B cell (primary cell): ENCODE measurements around the gene DPYSL4. TPM values are rescaled to one million over a fixed set of nuclear protein-coding genes. Genes with fewer than 3 reads are reported as not detected.

Experiments
- ATAC-seq: fragments of 200-7000 bp; cut with Tn5 transposase; one replicate; pipeline ENCODE4 v1.10.0; 2021; ENCODE audit warnings: low read depth, mild to moderate bottlenecking, moderate number of reproducible peaks, moderate library complexity
- CTCF ChIA-PET: fragments of 350-600 bp; sonication (Branson Sonifier 250); formaldehyde crosslinking; loops from one replicate; lab custom pipeline; 2021; ENCODE audit warnings: antibody characterized with exemption, inconsistent platforms; lab: Charles Lee
- POLR2A ChIA-PET: fragments of 350-600 bp; sonication (Branson Sonifier 250); formaldehyde crosslinking; loops from one replicate; lab custom pipeline; 2021; ENCODE audit warnings: antibody characterized with exemption; lab: Charles Lee
- DNase-seq: peaks from one replicate; pipeline ENCODE4 v3.0.0; 2013
- H2AFZ ChIP-seq: 2 replicates; pipeline ENCODE4 v1.6.1; 2012; ENCODE audit warnings: mild to moderate bottlenecking, low read depth, low read length; ENCODE audit not compliant: insufficient read depth, poor library complexity, severe bottlenecking
- H3K27ac ChIP-seq, 2 donors: 1 replicate in 1 of 2; 2 replicates in 1 of 2; pipeline ENCODE4 v1.5.1; 2012 to 2013; ENCODE audit warnings: low read length in 2 of 2, mild to moderate bottlenecking in 2 of 2, moderate library complexity in 1 of 2
- H3K27me3 ChIP-seq, 4 experiments: fragments of 200-600 bp in 1 of 4; sonication (generic) in 1 of 4; replicated peaks in 1 of 4; 1 replicate in 2 of 4; 2 replicates in 2 of 4; pipeline versions ENCODE4 v1.6.1 to v1.7.0; 2013 to 2016; ENCODE audit warnings: low read length in 3 of 4, mild to moderate bottlenecking in 2 of 4, mixed read lengths in 1 of 4, moderate library complexity in 1 of 4; ENCODE audit not compliant: insufficient read depth in 4 of 4, control insufficient read depth in 3 of 4; ENCODE audit errors: control extremely low read depth in 1 of 4
- H3K36me3 ChIP-seq, 2 experiments: replicated peaks in 1 of 2; 1 replicate in 1 of 2; 2 replicates in 1 of 2; pipeline versions ENCODE4 v1.6.1 to v1.7.1; 2013; ENCODE audit warnings: low read length in 1 of 2; ENCODE audit not compliant: insufficient read depth in 2 of 2, control insufficient read depth in 1 of 2; ENCODE audit errors: control extremely low read depth in 1 of 2, extremely low read depth in 1 of 2
- H3K4me1 ChIP-seq, 2 donors: fragments of 200-600 bp in 1 of 2; sonication (generic) in 1 of 2; 1 replicate in 1 of 2; 2 replicates in 1 of 2; pipeline versions ENCODE4 v1.5.1 to v1.6.1; 2013 to 2017; ENCODE audit warnings: low read length in 2 of 2; ENCODE audit not compliant: control insufficient read depth in 2 of 2, insufficient read depth in 2 of 2
- H3K4me2 ChIP-seq: replicated peaks from 2 replicates; pipeline ENCODE3; 2012; ENCODE audit warnings: mild to moderate bottlenecking, low read depth, low read length; ENCODE audit not compliant: poor library complexity, severe bottlenecking
- H3K4me3 ChIP-seq, 5 experiments: fragments of 200-600 bp in 1 of 5; sonication (generic) in 1 of 5; 1 replicate in 3 of 5; 2 replicates in 2 of 5; pipeline versions ENCODE4 v1.5.1 to v1.7.0; 2011 to 2016; ENCODE audit warnings: low read length in 4 of 5, mild to moderate bottlenecking in 4 of 5, low read depth in 2 of 5, control low read depth in 1 of 5, moderate library complexity in 1 of 5; ENCODE audit not compliant: insufficient read depth in 1 of 5; ENCODE audit errors: control extremely low read depth in 1 of 5, extremely low read depth in 1 of 5
- H3K79me2 ChIP-seq: fragments of 200-600 bp; sonication (generic); one replicate; pipeline ENCODE4 v1.6.0; 2016; ENCODE audit warnings: low read length; ENCODE audit not compliant: control insufficient read depth, insufficient read depth
- H3K9ac ChIP-seq: fragments of 200-600 bp; sonication (generic); 2 replicates; pipeline ENCODE4 v1.6.1; 2017; ENCODE audit warnings: mild to moderate bottlenecking, low read length, moderate library complexity
- H3K9me3 ChIP-seq, 3 donors: one replicate each; pipeline versions ENCODE4 v1.6.1 to v1.7.1; 2013; ENCODE audit warnings: low read length in 2 of 3; ENCODE audit not compliant: control insufficient read depth in 2 of 3, insufficient read depth in 1 of 3; ENCODE audit errors: control extremely low read depth in 1 of 3
- H4K20me1 ChIP-seq: 2 replicates; pipeline ENCODE4 v1.6.0; 2012; ENCODE audit warnings: mild to moderate bottlenecking, low read length; ENCODE audit not compliant: insufficient read depth, control insufficient read depth, poor library complexity, severe bottlenecking
- H3K27ac Mint-ChIP-seq: one replicate; pipeline ENCODE4 v1.8.0; 2021; ENCODE audit warnings: mixed read lengths
- H3K27me3 Mint-ChIP-seq: one replicate; pipeline ENCODE4 v1.8.0; 2021; ENCODE audit warnings: mixed read lengths
- H3K4me1 Mint-ChIP-seq: one replicate; pipeline ENCODE4 v1.8.0; 2021; ENCODE audit warnings: mixed read lengths
- H3K4me3 Mint-ChIP-seq: one replicate; pipeline ENCODE4 v1.8.0; 2021; ENCODE audit warnings: mixed read lengths
- H3K9me3 Mint-ChIP-seq: one replicate; pipeline ENCODE4 v1.8.0; 2022; ENCODE audit warnings: mixed read lengths; ENCODE audit not compliant: insufficient read depth
- CTCF ChIP-seq: fragments of 200-600 bp; IDR thresholded peaks from one replicate; pipeline ENCODE4 v1.8.0; 2022; ENCODE audit warnings: antibody characterized with exemption, mild to moderate bottlenecking
- EZH2 ChIP-seq: IDR thresholded peaks from 2 replicates; pipeline ENCODE4 v1.6.1; 2012; ENCODE audit warnings: borderline replicate concordance, low read depth, mild to moderate bottlenecking, moderate library complexity, low read length; ENCODE audit not compliant: insufficient read depth, poor library complexity, severe bottlenecking
- WGBS: methylation state at CpG from one replicate; pipeline ENCODE4 v1.1.5; 2013; ENCODE audit warnings: missing lambda C conversion rate; ENCODE audit not compliant: insufficient coverage; 5-methylcytosine and 5-hydroxymethylcytosine counted together
- intact Hi-C: fragments of 100-400 bp; cut with micrococcal nuclease; formaldehyde crosslinking; loops from one replicate; pipeline ENCODE4 v1.10.0; 2022
- polyA plus RNA-seq: library from polyadenylated mRNA; depleted of rRNA; stranded (reverse); fragments of >200 nt; gene quantifications from 2 replicates; pipeline ENCODE4 v1.2.3, GENCODE V29; 2012
- total RNA-seq, 2 donors: library from RNA; stranded (reverse); fragments of 120-200 nt in 1 of 2; gene quantifications; 1 replicate in 1 of 2; 2 replicates in 1 of 2; pipeline versions ENCODE4 v1.2.3 to v1.2.4, GENCODE V29; 2013 to 2022

DPYSL4 gene
- total and polyA plus RNA-seq, 2 donors (not counting 1 experiment from before 2014, with no cell fraction given): 0.03 to 0.22 TPM

GRCh38 chr10:132198381-132199181, 11.8 kb downstream of the DPYSL4 start:
- CTCF ChIA-PET: no interaction called here

More at GRCh38 chr10:132198381-132199181, 11.8 kb downstream of the DPYSL4 start:
- H2AFZ ChIP-seq: no peak overlapping the region
- H3K9ac ChIP-seq: no peak overlapping the region
- Mint-ChIP-seq H3K27me3 (no peaks in the 10 kb centered on the region), H3K4me3 (no peak overlapping the region), H3K9me3 (no peaks in the 10 kb centered on the region), H3K27ac (no peak overlapping the region), H3K4me1 (no peaks in the 10 kb centered on the region)
- no peak for ATAC-seq
- TF ChIP-seq EZH2 (no peak), CTCF (no peak)
- H3K36me3 ChIP-seq: no peaks in the 10 kb centered on the region
- no peaks in the 10 kb centered on the region for H3K9me3 ChIP-seq
- no peak for DNase-seq
- H3K79me2 ChIP-seq: no peaks in the 10 kb centered on the region
- H3K27me3 ChIP-seq: no peaks in the 10 kb centered on the region
- intact Hi-C loops: no loop called here
- H3K4me1 ChIP-seq: no peaks in the 10 kb centered on the region
- H3K4me3 ChIP-seq: no peak overlapping the region
- POLR2A ChIA-PET: no interaction called here
- no peak overlapping the region for H3K4me2 ChIP-seq
- 89% methylated on average over 35 of the region's 35 CpGs for WGBS
- H3K27ac ChIP-seq: no peak overlapping the region
- H4K20me1 ChIP-seq: no peaks in the 10 kb centered on the region
